Measurements from ENCODE around the gene OSM.

GRCh38 chr22:30261134-30261533, 5.5 kb downstream of the OSM start:
- TF ChIP-seq CTCF (IDR thresholded peaks at IDR 0.05) (no peak), EP300 (IDR thresholded peaks at IDR 0.05) (no peak), POLR2A (IDR thresholded peaks at IDR 0.05; ENCODE audit: low read depth) (no peak)
